ENCODE results near the gene CRTAC1.

CRTAC1 gene

GRCh38 chr10:97891497-97892167 lies 138.8 kb downstream of the CRTAC1 start:
- FAIRE-seq: no peak

GRCh38 chr10:97889461-97890265 lies 140.8 kb downstream of the CRTAC1 start:
- no peak for FAIRE-seq

DNA sequence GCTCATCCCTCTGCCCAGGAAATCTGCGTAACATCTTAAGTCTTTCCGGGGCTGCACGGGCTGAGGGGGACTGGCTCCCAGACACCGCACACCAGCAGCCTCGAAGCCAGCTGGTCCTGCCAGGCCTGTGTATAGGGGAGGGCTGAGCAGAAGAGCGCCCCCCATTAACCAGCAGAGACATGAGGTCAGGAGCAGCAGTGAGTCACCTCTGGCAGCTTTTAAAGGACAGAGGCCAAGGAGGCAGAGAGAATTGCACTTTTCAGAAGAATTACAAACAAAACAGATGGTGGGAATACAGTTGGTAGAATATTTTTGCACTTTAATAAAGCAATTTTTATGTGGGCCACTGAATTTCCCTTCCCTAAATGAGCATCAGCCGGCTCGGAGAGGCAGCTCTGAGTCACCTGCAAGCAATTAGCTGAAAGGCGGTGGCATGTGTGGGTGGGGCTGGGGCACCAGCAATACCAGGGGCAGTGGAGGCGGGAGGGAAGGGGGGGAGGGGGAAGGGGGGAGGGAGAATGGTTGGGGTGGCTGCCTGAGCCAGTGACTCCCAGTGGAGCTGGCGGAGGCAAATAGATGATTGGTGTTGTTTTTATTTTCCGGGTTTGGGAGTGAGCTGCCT lies 141.7 kb downstream of the CRTAC1 start:
- no peak for FAIRE-seq

DNA sequence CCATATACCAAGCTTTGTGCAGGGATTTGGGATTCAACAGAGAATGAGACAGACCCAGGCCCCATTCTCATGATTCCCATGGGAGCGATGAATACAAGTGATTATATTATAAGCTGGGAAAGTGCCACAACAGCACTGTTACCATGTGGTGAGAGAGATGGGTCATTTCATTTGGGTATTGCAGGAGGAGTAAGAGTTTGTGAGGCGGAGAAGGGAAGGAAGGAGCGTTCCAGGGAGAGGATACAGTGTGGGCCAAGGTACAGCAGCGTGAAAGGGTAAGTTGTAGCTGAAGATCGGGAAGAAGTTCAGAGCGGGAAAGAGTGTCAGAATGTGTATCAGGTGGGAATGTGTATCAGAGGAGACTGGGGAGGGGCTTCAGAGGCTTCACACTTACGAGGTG lies 142.3 kb downstream of the CRTAC1 start:
- no peak for FAIRE-seq

- no peak for FAIRE-seq
Measured at GRCh38 chr10:97887399-97887798, 143.0 kb downstream of the CRTAC1 start.

- no peak for FAIRE-seq
Measured at GRCh38 chr10:97886286-97886685, 144.1 kb downstream of the CRTAC1 start.

- no peak for FAIRE-seq
Measured at GRCh38 chr10:97883092-97883485, 147.3 kb downstream of the CRTAC1 start.

- no peak for FAIRE-seq
Measured at GRCh38 chr10:97882142-97883091, 148.0 kb downstream of the CRTAC1 start.

- FAIRE-seq: no peak
Measured at GRCh38 chr10:97880109-97880508, 150.3 kb downstream of the CRTAC1 start.

DNA sequence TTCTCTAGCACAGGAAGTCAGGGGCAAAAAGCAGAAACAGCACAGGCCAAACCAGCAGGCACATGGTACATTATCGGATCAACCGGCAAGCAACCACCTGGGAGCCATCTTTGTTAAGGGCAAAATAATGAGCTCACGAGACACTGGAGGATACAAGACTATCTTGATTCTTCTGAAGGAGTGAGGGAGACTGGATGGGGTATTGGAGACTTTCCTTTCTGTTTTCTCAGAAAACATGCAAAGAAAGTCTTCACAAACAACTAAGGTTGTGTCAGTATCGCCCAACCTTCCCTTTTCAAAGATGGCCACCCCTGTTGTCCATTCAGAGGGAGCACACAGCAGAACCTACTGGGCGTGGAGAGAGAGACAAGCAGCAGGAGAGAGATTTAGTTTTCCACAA lies 151.2 kb downstream of the CRTAC1 start:
- FAIRE-seq: no peak

DNA sequence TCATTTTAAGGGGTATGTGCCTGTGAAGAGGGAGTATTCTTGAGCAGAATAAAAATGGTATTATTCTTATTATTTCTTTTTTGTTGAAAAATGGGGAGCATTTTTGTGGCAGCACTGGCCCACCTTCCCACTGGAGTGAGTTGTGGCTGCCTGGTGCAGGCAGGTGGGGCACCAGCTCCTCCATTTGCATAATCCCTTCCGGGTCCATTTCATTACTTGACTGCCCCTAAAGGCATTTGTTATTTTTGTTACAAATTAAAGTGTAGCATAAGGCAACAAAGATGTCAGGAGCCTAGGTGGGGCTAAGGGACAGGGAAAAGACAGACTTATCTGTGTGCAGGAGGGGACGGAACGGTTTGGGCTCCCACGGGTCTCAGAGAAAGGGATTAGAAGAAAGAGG lies 154.0 kb downstream of the CRTAC1 start:
- no peak for FAIRE-seq

DNA sequence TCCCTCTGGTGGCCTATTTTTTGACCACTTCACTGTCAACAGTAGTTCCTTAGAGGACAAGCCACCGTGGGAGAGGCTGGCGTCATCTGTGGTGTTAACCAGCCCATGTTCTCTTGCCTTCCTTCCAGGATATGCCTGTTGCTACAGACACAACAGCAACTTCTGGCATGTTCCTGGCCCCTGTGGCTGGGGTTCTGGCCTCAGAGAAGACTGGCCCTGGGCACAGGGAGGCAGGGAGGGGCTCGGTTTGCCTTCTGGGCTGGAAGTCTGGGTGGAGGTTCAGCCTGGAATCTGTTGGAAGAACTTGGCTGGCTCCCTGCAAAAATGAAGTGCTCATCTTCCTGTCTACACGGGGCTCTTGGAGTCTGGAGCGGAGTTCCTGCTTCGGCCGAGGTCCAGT lies 155.0 kb downstream of the CRTAC1 start:
- FAIRE-seq: no peak

DNA sequence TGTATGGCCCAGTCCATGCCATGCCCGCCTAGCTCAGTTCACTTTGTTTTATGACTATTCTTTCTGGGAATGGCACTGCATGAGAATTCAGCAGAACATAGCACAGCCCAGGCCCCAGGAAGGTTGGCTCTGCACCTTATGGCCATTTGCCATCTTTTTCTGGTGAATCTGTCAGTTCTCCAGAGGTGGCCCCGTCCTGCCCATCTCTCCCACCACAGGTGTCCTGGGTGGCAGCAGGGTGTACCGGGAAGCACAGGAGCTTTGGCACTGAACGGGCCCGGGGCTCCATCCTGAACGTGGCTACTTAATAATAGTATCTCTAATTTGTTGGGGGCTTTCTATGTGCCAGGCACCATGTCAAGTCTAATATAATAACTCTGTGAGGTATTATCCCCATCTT lies 156.1 kb downstream of the CRTAC1 start:
- no peak for FAIRE-seq

GRCh38 chr10:97873569-97873968 lies 156.9 kb downstream of the CRTAC1 start:
- FAIRE-seq: no peak

- no peak for FAIRE-seq
Measured at GRCh38 chr10:97870990-97871389, 159.4 kb downstream of the CRTAC1 start.

DNA sequence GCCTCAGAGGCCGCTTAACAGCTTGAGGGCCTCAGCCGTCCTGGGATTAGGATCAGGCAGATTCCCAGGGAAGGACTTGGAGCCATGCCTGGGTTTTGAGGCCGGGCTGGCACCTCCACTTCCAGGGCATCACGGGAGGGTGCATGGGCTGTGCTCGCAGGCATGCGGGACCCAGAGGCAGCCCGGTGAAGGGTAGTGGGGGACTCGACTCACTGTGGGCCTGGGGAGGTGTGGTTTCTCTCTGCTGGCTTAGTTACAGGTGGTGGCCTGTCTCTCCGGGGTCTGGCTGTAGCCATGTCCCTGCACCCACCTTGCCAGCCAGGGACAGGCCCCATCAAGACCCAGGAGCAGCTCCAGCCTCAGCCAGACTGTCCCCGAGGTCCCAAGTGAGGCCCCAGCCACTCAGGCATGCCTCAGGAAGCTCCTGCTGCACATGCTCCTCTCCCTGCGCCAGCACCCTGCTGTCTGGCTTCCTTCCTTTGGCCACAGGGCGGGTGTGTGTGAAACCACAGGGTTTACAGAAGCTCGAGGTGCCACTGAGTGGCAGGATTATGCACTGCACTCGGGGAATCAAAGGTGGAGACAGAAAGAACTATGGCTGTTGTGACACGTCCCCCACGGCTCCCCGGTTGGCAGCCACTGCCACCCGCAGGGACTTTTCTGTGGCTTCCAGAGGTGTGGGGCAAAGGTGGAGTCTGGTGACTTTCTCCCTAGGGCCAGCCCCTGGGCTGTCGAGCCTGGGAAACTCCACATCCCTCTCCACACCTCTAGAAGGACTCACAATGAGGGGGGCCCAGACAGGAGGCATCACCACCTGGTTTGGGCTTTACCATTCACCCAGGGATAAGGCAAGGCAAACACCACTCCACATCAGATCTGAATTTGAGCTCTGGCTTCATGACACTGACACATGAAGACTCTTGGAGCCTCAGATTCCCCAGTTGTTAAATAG lies 161.1 kb downstream of the CRTAC1 start:
- FAIRE-seq: no peak

- FAIRE-seq: no peak
Measured at GRCh38 chr10:97868134-97868685, 162.2 kb downstream of the CRTAC1 start.

DNA sequence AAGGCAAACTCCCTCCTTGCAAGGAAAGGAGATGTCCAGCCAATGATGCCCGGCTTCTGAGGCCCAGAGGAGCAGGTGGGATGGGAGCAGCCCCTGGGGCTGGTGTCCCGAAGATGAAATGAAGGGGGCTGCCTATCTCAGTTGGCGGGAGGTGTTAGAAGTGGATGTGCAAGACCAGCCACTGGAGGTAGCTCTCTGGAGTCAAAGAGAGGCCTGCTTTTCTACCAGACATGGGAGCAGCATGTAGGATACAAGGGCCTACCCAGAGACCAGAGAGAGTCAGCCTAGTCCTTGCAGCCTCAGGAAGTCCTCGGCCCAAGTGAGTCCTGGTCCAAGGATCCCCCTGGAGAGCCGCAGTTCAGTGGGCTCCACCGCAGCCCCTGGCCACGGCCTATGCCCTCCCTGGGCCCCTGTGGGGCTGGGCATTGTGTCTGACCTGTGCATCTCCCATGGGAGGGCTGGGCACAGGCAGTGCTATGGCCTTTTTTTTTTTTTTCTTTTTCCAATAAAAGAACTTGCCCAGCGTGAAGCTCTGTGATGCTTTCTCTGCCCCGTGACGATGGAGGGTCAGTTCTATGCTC lies 163.1 kb downstream of the CRTAC1 start:
- FAIRE-seq: no peak

GRCh38 chr10:97866524-97867219 lies 163.7 kb downstream of the CRTAC1 start:
- no peak for FAIRE-seq

DNA sequence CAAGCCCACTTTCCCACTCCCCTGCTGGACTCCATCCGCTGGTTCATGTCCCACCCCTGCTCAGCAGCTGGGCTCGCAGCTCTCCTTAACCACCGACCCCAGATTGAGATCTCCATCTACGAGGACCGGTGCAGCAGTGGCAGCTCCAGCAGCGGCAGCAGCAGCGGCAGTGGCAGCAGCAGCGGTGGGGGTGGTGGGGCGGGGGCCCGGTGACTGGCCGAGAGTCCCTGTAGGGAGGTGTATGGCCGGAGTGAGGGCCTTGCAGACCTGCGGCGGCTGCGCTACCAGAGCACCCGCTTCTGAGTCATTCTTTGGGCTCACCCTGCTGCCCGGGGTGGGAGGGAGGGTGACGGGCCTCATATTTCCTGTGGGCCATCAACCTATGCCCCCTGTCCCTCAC lies 164.9 kb downstream of the CRTAC1 start:
- FAIRE-seq: no peak
